ENCODE data around the gene GLB1L.
"Not testable (repeated sequence)": the region's sequence is repeated elsewhere in the genome, so short reads cannot be mapped to it uniquely, and the experiment has no call there.

The GLB1L gene

DNA sequence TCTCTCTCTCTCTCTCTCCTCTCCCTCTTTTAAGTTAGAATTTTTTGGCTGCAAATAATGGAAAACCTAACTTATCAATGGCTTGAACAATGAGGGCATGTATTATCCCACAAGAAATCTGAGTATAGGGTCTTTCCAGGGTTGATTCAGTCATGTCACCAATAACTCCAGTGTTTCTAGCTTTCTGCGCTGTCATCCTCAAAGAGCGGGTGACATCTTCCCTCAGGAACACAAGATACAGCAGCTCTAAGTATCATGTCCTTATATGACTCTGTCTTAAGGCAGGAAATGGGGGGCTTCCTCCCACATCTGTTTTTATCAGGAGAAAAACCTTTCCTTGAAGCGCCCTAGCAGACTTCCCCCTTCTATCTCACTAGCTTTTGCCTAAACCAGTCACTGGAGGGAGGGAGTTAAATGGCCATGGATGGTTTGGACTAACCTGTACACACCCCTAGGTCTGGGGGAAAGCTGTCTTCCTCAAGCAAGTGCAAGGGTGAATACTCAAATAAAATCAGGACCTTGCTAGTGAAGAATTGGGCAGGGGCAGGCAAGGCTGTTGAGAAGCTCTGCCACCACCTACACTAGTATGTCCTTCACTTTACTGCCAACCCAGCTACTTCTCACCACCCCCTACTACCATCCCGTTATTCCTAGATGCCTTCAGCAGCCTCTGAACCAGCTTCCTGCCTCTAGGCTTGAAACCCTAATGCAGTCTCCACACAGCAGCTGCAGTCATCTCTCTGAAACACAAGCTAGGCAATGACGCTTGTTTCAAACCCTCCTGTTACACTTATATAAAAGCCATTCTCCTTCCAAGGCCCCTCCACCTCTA lies 16.0 kb upstream of the GLB1L start:
- H3K27ac ChIP-seq: no peak overlapping the region
- TF ChIP-seq CTCF (conservative IDR thresholded peaks at IDR 0.05) (no peak), ZFX (IDR thresholded peaks at IDR 0.05) (no peak)

GRCh38 chr2:219258942-219259341 lies 13.7 kb upstream of the GLB1L start:
- not testable (repeated sequence) for H3K27ac ChIP-seq

- no peak for TF ChIP-seq CTCF (conservative IDR thresholded peaks at IDR 0.05)
- no peak for TF ChIP-seq ZFX (IDR thresholded peaks at IDR 0.05)
- H3K27ac ChIP-seq: peak overlapping the region; percentile 84; the same call in 1 of the 2 replicates
These were observed 9.5 kb upstream of the GLB1L start for GRCh38 chr2:219254590-219255201.

- TF ChIP-seq ZFX (IDR thresholded peaks at IDR 0.05) (no peak), CTCF (conservative IDR thresholded peaks at IDR 0.05) (no peak)
- peak within 1 kb of the TSS; percentile 84 for H3K27ac ChIP-seq
These were observed 8.7 kb upstream of the GLB1L start, which contains the start of gene TUBA4A for GRCh38 chr2:219253753-219254589. Gene TUBA4A, minus strand, starts transcription at chr2:219253918. Its CDS starts 60 bp downstream, at chr2:219253858.

DNA sequence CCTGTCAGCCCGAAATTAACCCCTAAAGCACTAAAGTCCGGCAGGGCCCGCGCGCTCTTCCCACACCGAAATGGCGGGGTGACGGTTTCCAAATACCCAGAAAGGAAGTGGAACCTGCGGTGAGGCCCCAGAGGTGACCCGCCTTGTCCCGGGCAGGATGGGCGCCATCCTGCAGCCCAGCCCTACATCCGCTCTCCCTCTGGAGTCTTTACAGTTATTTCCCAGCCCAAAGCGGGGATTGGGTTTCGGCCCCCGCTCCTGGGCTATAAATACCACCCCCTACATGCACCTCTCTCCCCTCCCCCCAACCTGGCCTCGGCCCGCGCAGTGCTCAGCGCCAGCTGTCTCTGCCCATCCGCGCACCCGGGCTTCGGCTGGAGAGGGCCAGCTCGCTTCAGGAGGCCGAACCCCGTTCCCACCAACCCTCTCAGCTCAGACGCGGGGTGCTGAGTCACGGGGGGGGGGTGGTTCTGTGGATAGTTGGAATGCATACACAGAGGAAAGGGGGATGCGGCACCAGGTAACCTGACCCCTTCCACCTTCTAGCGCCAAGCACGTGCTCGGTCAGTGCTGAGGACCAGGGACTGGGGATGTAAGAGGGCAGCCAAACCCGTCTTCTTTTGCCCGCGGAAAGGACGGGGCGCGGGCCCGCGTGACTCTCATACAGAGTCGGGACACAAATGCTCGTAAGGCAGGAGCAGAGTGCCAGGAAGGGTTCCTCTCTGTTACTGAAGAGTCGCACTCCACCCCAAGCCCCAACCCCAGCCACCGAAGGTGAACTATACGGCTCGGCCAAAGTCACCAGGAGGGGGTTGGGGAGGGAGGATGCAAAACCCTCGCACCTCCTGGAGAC lies 7.9 kb upstream of the GLB1L start, which contains the start of gene TUBA4B:
TSS of gene TUBA4B (plus strand) at position 344 of the 853 bp plus-strand sequence. CDS start at position 509, 165 bp downstream.
- TF ChIP-seq ZFX (IDR thresholded peaks at IDR 0.05): peak; percentile 41; the same call in 1 of the 2 replicates
- no peak for TF ChIP-seq CTCF (conservative IDR thresholded peaks at IDR 0.05)
- H3K27ac ChIP-seq: peak within 1 kb of the TSS; percentile 84

GRCh38 chr2:219252570-219252899 lies 7.3 kb upstream of the GLB1L start:
- H3K27ac ChIP-seq: peak overlapping the region; percentile 84
- no peak for TF ChIP-seq ZFX (IDR thresholded peaks at IDR 0.05)
- no peak for TF ChIP-seq CTCF (conservative IDR thresholded peaks at IDR 0.05)

DNA sequence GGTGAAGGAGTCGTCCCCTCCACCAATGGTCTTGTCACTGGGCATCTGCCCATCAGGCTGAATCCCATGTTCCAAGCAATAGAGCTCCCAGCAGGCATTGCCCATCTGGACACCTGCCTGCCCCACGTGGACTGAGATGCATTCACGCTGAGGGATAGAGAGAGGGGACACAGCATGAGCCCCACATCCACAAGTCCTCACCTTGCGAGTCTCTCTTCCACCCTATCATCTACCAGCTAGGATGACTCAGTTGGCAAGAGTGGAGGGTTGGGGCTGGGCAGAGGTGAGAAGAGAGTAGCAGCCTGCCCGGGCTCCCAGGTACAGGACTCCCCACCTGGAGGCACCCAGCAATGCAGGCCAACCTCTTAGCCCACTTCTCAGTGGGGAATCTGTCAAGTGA lies 6.8 kb upstream of the GLB1L start:
- peak overlapping the region; percentile 84 for H3K27ac ChIP-seq
- TF ChIP-seq CTCF (conservative IDR thresholded peaks at IDR 0.05) (no peak), ZFX (IDR thresholded peaks at IDR 0.05) (no peak)
